Glomerular visceral epithelial cell (primary cell): ENCODE measurements around the gene FGF1.
A peak's percentile ranks its signal among the peaks of the same experiment; 100 is the strongest.

Experiments used
- DNase-seq: peaks from one replicate; pipeline ENCODE4 v3.0.0-alpha.2; 2016; ENCODE audit errors: extremely low spot score

FGF1 gene

GRCh38 chr5:142685418-142686209, at the start of gene FGF1:
TSS of gene FGF1 (minus strand) at chr5:142686090. CDS start at chr5:142614127, 71,963 bp downstream.
- DNase-seq, result peak; percentile 49

- no peak for DNase-seq
These were observed 41.8 kb upstream of the FGF1 start for GRCh38 chr5:142727735-142728047.

GRCh38 chr5:142726188-142726731, 40.4 kb upstream of the FGF1 start:
- no peak for DNase-seq

- DNase-seq, result no peak
These were observed 39.6 kb upstream of the FGF1 start for GRCh38 chr5:142725231-142726187.

- DNase-seq, result no peak
These were observed 38.9 kb upstream of the FGF1 start for GRCh38 chr5:142724821-142725220.

- DNase-seq, result no peak
These were observed 37.0 kb upstream of the FGF1 start for GRCh38 chr5:142722896-142723295.

GRCh38 chr5:142722146-142722545, 36.3 kb upstream of the FGF1 start:
- DNase-seq, result no peak

GRCh38 chr5:142720641-142721271, 34.9 kb upstream of the FGF1 start:
- no peak for DNase-seq

GRCh38 chr5:142719836-142720370, 34.0 kb upstream of the FGF1 start:
- no peak for DNase-seq

GRCh38 chr5:142717582-142718215, 31.8 kb upstream of the FGF1 start:
- DNase-seq, result peak; percentile 54

- peak; percentile 63 for DNase-seq
These were observed 31.1 kb upstream of the FGF1 start for GRCh38 chr5:142716963-142717362.

GRCh38 chr5:142715291-142715690, 29.4 kb upstream of the FGF1 start:
- DNase-seq, result no peak

GRCh38 chr5:142713121-142713706, 27.3 kb upstream of the FGF1 start:
- DNase-seq, result peak; percentile 89

- DNase-seq, result no peak
These were observed 17.3 kb upstream of the FGF1 start for GRCh38 chr5:142703153-142703552.

- DNase-seq, result no peak
These were observed 15.9 kb upstream of the FGF1 start for GRCh38 chr5:142701673-142702311.

GRCh38 chr5:142700566-142700965, 14.7 kb upstream of the FGF1 start:
- no peak for DNase-seq

- peak; percentile 82 for DNase-seq
These were observed 13.4 kb upstream of the FGF1 start for GRCh38 chr5:142699184-142699720.

GRCh38 chr5:142698447-142699183, 12.7 kb upstream of the FGF1 start:
- DNase-seq, result no peak
